Adrenal gland (tissue), 5 donors: ENCODE data around the gene PANK1.

Source experiments
- POLR2A ChIP-seq, 2 donors: fragments of 450-650 bp; IDR thresholded peaks; one replicate each; pipeline ENCODE4 v1.6.1; 2017; ENCODE audit warnings: antibody characterized with exemption in 2 of 2, mild to moderate bottlenecking in 2 of 2, moderate library complexity in 1 of 2
- TF ChIP-seq, protein P1 (sequence below), 6 experiments: fragments of 450-650 bp in 4 of 6; fragments of 200-600 bp in 2 of 6; sonication (generic) in 1 of 6; IDR thresholded peaks; 1 replicate in 5 of 6; 2 replicates in 1 of 6; pipeline versions ENCODE4 v1.5.1 to v1.8.0; 2016 to 2021; ENCODE audit warnings: antibody characterized with exemption in 6 of 6, mild to moderate bottlenecking in 2 of 6, moderate library complexity in 1 of 6
- donor health status: DM: no; HTN: no; CAD: no.

DNA sequence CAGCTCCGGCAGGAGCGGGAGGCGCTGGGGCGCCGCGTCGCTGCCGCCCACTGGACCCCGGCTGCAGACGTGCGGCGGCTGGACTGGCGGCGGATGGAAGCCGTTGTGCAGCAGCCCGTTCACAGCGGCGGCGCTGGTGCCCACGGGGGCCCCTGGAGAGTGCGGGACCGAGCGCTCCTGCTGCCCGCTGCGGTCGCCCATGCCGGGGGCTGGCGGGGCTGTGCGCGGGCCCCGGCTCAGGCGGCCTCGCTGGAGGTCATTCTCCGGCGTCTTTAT is 413 bp downstream of the PANK1 start:
- TF ChIP-seq, protein P1, sequence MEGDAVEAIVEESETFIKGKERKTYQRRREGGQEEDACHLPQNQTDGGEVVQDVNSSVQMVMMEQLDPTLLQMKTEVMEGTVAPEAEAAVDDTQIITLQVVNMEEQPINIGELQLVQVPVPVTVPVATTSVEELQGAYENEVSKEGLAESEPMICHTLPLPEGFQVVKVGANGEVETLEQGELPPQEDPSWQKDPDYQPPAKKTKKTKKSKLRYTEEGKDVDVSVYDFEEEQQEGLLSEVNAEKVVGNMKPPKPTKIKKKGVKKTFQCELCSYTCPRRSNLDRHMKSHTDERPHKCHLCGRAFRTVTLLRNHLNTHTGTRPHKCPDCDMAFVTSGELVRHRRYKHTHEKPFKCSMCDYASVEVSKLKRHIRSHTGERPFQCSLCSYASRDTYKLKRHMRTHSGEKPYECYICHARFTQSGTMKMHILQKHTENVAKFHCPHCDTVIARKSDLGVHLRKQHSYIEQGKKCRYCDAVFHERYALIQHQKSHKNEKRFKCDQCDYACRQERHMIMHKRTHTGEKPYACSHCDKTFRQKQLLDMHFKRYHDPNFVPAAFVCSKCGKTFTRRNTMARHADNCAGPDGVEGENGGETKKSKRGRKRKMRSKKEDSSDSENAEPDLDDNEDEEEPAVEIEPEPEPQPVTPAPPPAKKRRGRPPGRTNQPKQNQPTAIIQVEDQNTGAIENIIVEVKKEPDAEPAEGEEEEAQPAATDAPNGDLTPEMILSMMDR (IDR thresholded peaks at IDR 0.05) = no peak
- TF ChIP-seq POLR2A (IDR thresholded peaks at IDR 0.05) = no peak
